ENCODE data around the gene ZDBF2. TPM values are rescaled to one million over a fixed set of nuclear protein-coding genes. Genes with fewer than 3 reads are reported as not detected.
"Not testable (repeated sequence)": the region's sequence is repeated elsewhere in the genome, so short reads cannot be mapped to it uniquely, and the experiment has no call there.

ZDBF2 gene
- total RNA-seq, 2 donors from 2014 or later: 1.7 to 5.8 TPM

GRCh38 chr2:206352571-206352970 is 78.1 kb downstream of the ZDBF2 start:
- H3K27me3 ChIP-seq: no peaks in the 10 kb centered on the region
- TF ChIP-seq CTCF (IDR thresholded peaks at IDR 0.05): no peak
- no peak overlapping the region for H3K4me3 ChIP-seq

GRCh38 chr2:206353685-206354084 is 79.2 kb downstream of the ZDBF2 start:
- no peak overlapping the region for H3K9ac ChIP-seq (ENCODE audit: low read depth in 2 of 2, low read length in 2 of 2)
- no peaks in the 10 kb centered on the region for H3K4me1 ChIP-seq
- no peaks in the 10 kb centered on the region for H3K27me3 ChIP-seq
- H3K27ac ChIP-seq: no peak overlapping the region
- H3K9me3 ChIP-seq: no peaks in the 10 kb centered on the region
- H3K4me3 ChIP-seq: no peak overlapping the region
- TF ChIP-seq CTCF (IDR thresholded peaks at IDR 0.05): no peak
- intact Hi-C loops (cut with DNase I): no loop called here
- DNase-seq: no peak
- no peaks in the 10 kb centered on the region for H3K36me3 ChIP-seq

More at GRCh38 chr2:206352571-206352970, 78.1 kb downstream of the ZDBF2 start:
- intact Hi-C loops (cut with DNase I): no loop called here
- DNase-seq: no peak
- Histone ChIP-seq H3K9ac (ENCODE audit: low read depth in 2 of 2, low read length in 2 of 2) (no peak overlapping the region), H3K27ac (no peak overlapping the region), H3K9me3 (no peaks in the 10 kb centered on the region), H3K4me1 (no peaks in the 10 kb centered on the region), H3K36me3 (no peaks in the 10 kb centered on the region)

GRCh38 chr2:206354129-206354528 is 79.7 kb downstream of the ZDBF2 start:
- TF ChIP-seq CTCF (IDR thresholded peaks at IDR 0.05): no peak
- Histone ChIP-seq H3K27ac (no peak overlapping the region), H3K4me3 (no peak overlapping the region), H3K9me3 (no peaks in the 10 kb centered on the region), H3K36me3 (no peaks in the 10 kb centered on the region), H3K9ac (ENCODE audit: low read depth in 2 of 2, low read length in 2 of 2) (no peak overlapping the region), H3K4me1 (no peaks in the 10 kb centered on the region), H3K27me3 (no peaks in the 10 kb centered on the region)
- intact Hi-C loops (cut with DNase I): no loop called here
- DNase-seq: no peak

- H3K9ac ChIP-seq (ENCODE audit: low read depth in 2 of 2, low read length in 2 of 2); H3K4me3 ChIP-seq; DNase-seq; intact Hi-C loops (cut with DNase I); H3K9me3 ChIP-seq; H3K27me3 ChIP-seq; H3K27ac ChIP-seq; H3K4me1 ChIP-seq; H3K36me3 ChIP-seq: not testable (repeated sequence)
Observed at GRCh38 chr2:206356840-206357239, 82.4 kb downstream of the ZDBF2 start.

- H3K4me3 ChIP-seq; H3K4me1 ChIP-seq; H3K27me3 ChIP-seq; H3K36me3 ChIP-seq; DNase-seq; H3K27ac ChIP-seq; H3K9ac ChIP-seq (ENCODE audit: low read depth in 2 of 2, low read length in 2 of 2); H3K9me3 ChIP-seq; intact Hi-C loops (cut with DNase I): not testable (repeated sequence)
Observed at GRCh38 chr2:206360840-206361239, 86.4 kb downstream of the ZDBF2 start.

GRCh38 chr2:206361407-206362045 is 87.1 kb downstream of the ZDBF2 start:
- H3K4me1 ChIP-seq: no peaks in the 10 kb centered on the region
- H3K4me3 ChIP-seq: no peak overlapping the region
- TF ChIP-seq CTCF (IDR thresholded peaks at IDR 0.05): no peak
- intact Hi-C loops (cut with DNase I): no loop called here
- H3K9me3 ChIP-seq: no peaks in the 10 kb centered on the region
- no peak overlapping the region for H3K27ac ChIP-seq
- no peaks in the 10 kb centered on the region for H3K27me3 ChIP-seq
- DNase-seq: no peak
- H3K9ac ChIP-seq (ENCODE audit: low read depth in 2 of 2, low read length in 2 of 2): no peak overlapping the region
- H3K36me3 ChIP-seq: no peaks in the 10 kb centered on the region

Other genes starting within 250 kb of the ZDBF2 start
- 10 to 100 TPM; 20.2 to 29.9 TPM for gene INO80D, start 188.5 kb upstream of the ZDBF2 start, total RNA-seq
- gene NDUFS1, start 115.2 kb upstream of the ZDBF2 start, total RNA-seq: 100 to 1,000 TPM; 143 to 200 TPM
- gene EEF1B2, start 114.8 kb upstream of the ZDBF2 start, total RNA-seq: 100 to 1,000 TPM; 467 to 557 TPM
- under 1 TPM; 0.52 to 0.93 TPM for gene ADAM23, start 168.9 kb downstream of the ZDBF2 start, total RNA-seq

All from colonic mucosa (tissue), 4 donors.